Cardiac fibroblast (primary cell): ENCODE data around the gene SGPL1.
"Not testable (repeated sequence)": the region's sequence is repeated elsewhere in the genome, so short reads cannot be mapped to it uniquely, and the experiment has no call there.

Source experiments
- DNase-seq, 2 donors: peaks; one replicate each; pipeline versions ENCODE4 v3.0.0 to v3.0.0-alpha.2; 2010; ENCODE audit warnings: low read depth in 2 of 2
- H3K4me3 ChIP-seq, 2 donors: replicated peaks in 1 of 2; 1 replicate in 1 of 2; 2 replicates in 1 of 2; pipeline ENCODE4 v1.5.1; 2011; ENCODE audit warnings: low read depth in 2 of 2, low read length in 2 of 2, mild to moderate bottlenecking in 2 of 2, moderate library complexity in 1 of 2
- CTCF ChIP-seq: IDR thresholded peaks from one replicate; pipeline ENCODE4 v1.5.1; 2011; ENCODE audit warnings: low read depth, mild to moderate bottlenecking, low read length, inconsistent platforms

SGPL1 gene

GRCh38 chr10:70918851-70919530 is 103.2 kb downstream of the SGPL1 start:
- no peak for DNase-seq

GRCh38 chr10:70919906-70920305 is 104.2 kb downstream of the SGPL1 start:
- not testable (repeated sequence) for H3K4me3 ChIP-seq, DNase-seq

More at GRCh38 chr10:70918851-70919530, 103.2 kb downstream of the SGPL1 start:
- TF ChIP-seq CTCF: no peak
- no peak overlapping the region for H3K4me3 ChIP-seq

- no peak overlapping the region for H3K4me3 ChIP-seq
- TF ChIP-seq CTCF: no peak
- no peak for DNase-seq
Measured at GRCh38 chr10:70920519-70920918, 104.8 kb downstream of the SGPL1 start.

GRCh38 chr10:70921285-70921684 is 105.5 kb downstream of the SGPL1 start:
- no peak overlapping the region for H3K4me3 ChIP-seq
- peak in 1 of 2 donors; percentile 29 for DNase-seq
- no peak for TF ChIP-seq CTCF

GRCh38 chr10:70923696-70924095 is 107.9 kb downstream of the SGPL1 start:
- DNase-seq: no peak
- no peak overlapping the region for H3K4me3 ChIP-seq
- no peak for TF ChIP-seq CTCF

- H3K4me3 ChIP-seq: no peak overlapping the region
- TF ChIP-seq CTCF: peak; percentile 96
- peak; percentile 36 to 41 for DNase-seq
Measured at GRCh38 chr10:70925377-70926225, 109.9 kb downstream of the SGPL1 start.

GRCh38 chr10:70926226-70927000 is 110.7 kb downstream of the SGPL1 start:
- DNase-seq: no peak
- TF ChIP-seq CTCF: no peak
- H3K4me3 ChIP-seq: no peak overlapping the region
